ENCODE measurements around the gene PJVK. TPM values are rescaled to one million over a fixed set of nuclear protein-coding genes. Genes with fewer than 3 reads are reported as not detected.
A peak's percentile ranks its signal among the peaks of the same experiment; 100 is the strongest.

PJVK gene
- total RNA-seq (1 to 10 TPM; 1.0 to 3.3 (median 1.7) TPM), polyA plus RNA-seq (1 to 10 TPM; 2.2 to 8.2 (median 4.1) TPM)
- long read RNA-seq, donor 1: 0 reads
- long read RNA-seq, donor 2: 0 reads

GRCh38 chr2:178450774-178451525 is at the start of gene PJVK, which contains the start of gene PRKRA:
Gene PJVK (plus strand): TSS chr2:178451378. CDS start chr2:178453410, 2,032 bp downstream.
Gene PRKRA (minus strand): TSS chr2:178451175. CDS start chr2:178451030, 145 bp downstream.
- Histone ChIP-seq H3K4me1 (peaks cover 8 to 41% (median 22%) of the 10 kb centered on the region in 6 donors), H3K27me3 (replicated peaks in 1 of 7) (no peaks in the 10 kb centered on the region), H3K27ac (peak within 1 kb of the TSS; percentile 82 to 99 (median 98)), H3K36me3 (peaks cover 0 to 28% (median 4%) of the 10 kb centered on the region in 6 donors), H3K4me3 (peak within 1 kb of the TSS; percentile 68 to 93 (median 86)), H3K9me3 (no peaks in the 10 kb centered on the region)
- TF ChIP-seq CTCF (IDR thresholded peaks at IDR 0.05 in 8 of 11, conservative IDR thresholded peaks at IDR 0.05 in 3 of 11) (peak in 8 of 11 experiments; percentile 7 to 68 (median 32)), POLR2AphosphoS5 (IDR thresholded peaks at IDR 0.05) (peak; percentile 97 to 98 (median 98)), POLR2A (IDR thresholded peaks at IDR 0.05) (peak; percentile 47 to 51 (median 51))
- intact Hi-C loops (cut with DNase I; ENCODE audit: low total_unique reads): no loop called here
- DNase-seq: peak; percentile 100
- WGBS, 5 donors: 0 to 1% (median 0%) methylated on average over 40 to 76 of the region's 76 CpGs

- Histone ChIP-seq H3K36me3 (no peaks in the 10 kb centered on the region), H3K27ac (no peak overlapping the region), H3K4me3 (no peak overlapping the region), H3K4me1 (no peaks in the 10 kb centered on the region), H3K27me3 (replicated peaks in 1 of 7) (no peaks in the 10 kb centered on the region), H3K9me3 (no peaks in the 10 kb centered on the region)
- intact Hi-C loops (cut with DNase I; ENCODE audit: low total_unique reads): no loop called here
- 73 to 85% (median 78%) methylated on average over 6 of the region's 6 CpGs for WGBS, 5 donors
- TF ChIP-seq POLR2AphosphoS5 (IDR thresholded peaks at IDR 0.05): no peak
- TF ChIP-seq CTCF (IDR thresholded peaks at IDR 0.05 in 8 of 11, conservative IDR thresholded peaks at IDR 0.05 in 3 of 11): no peak
- no peak for TF ChIP-seq POLR2A (IDR thresholded peaks at IDR 0.05)
- DNase-seq: no peak
Measured at GRCh38 chr2:178401994-178402437, 49.2 kb upstream of the PJVK start.

DNA sequence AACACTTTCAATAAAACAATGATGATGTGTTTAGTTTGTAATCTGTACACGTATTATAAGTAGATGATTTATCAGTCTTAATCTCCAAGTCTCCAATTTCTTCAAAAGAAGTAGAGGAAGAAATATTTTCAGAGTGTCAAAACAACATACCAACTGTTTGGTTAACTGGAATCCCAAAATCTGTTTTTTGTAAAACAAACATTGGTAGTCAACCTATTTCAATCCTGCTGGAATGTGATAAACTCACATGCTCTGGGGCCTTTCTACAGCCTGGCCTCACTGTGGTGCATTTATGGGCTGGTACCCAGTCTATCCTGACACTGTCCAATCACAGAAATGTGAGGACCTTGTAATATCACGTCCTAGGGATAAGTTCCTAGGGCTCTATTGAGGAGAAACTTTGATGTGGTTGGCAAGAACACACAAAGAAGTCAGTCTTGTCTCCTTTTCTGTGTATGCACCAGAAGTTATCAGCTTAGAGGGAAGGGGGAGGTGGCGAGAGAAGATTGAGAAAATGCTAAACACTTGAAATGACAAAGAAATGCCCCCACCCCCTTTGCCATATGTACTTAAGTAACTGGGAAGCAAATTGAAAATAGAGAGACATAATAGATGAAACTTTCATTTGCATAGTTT is 47.4 kb upstream of the PJVK start:
- Histone ChIP-seq H3K27ac (no peak overlapping the region), H3K4me3 (no peak overlapping the region), H3K36me3 (no peaks in the 10 kb centered on the region), H3K9me3 (no peaks in the 10 kb centered on the region), H3K27me3 (replicated peaks in 1 of 7) (no peaks in the 10 kb centered on the region), H3K4me1 (no peaks in the 10 kb centered on the region)
- intact Hi-C loops (cut with DNase I; ENCODE audit: low total_unique reads): no loop called here
- 62 to 87% (median 78%) methylated on average over 3 of the region's 3 CpGs for WGBS, 5 donors
- TF ChIP-seq POLR2AphosphoS5 (IDR thresholded peaks at IDR 0.05): no peak
- TF ChIP-seq CTCF (IDR thresholded peaks at IDR 0.05 in 8 of 11, conservative IDR thresholded peaks at IDR 0.05 in 3 of 11): no peak
- no peak for TF ChIP-seq POLR2A (IDR thresholded peaks at IDR 0.05)
- DNase-seq: no peak

- no peaks in the 10 kb centered on the region for H3K36me3 ChIP-seq
- DNase-seq: no peak
- no peak overlapping the region for H3K4me3 ChIP-seq
- intact Hi-C loops (cut with DNase I; ENCODE audit: low total_unique reads): no loop called here
- no peaks in the 10 kb centered on the region for H3K4me1 ChIP-seq
- WGBS, 5 donors: 13 to 33% (median 19%) methylated on average over 4 of the region's 4 CpGs
- no peaks in the 10 kb centered on the region for H3K27me3 ChIP-seq (replicated peaks in 1 of 7)
- H3K9me3 ChIP-seq: no peaks in the 10 kb centered on the region
- TF ChIP-seq CTCF (IDR thresholded peaks at IDR 0.05 in 8 of 11, conservative IDR thresholded peaks at IDR 0.05 in 3 of 11) (no peak), POLR2AphosphoS5 (IDR thresholded peaks at IDR 0.05) (peak in 1 of 3 donors; percentile 26), POLR2A (IDR thresholded peaks at IDR 0.05) (no peak)
- H3K27ac ChIP-seq: no peak overlapping the region
Measured at GRCh38 chr2:178404368-178404767, 46.8 kb upstream of the PJVK start.
